Activated CD4-positive, alpha-beta T cell treated with anti-CD3 and anti-CD28 coated beads, Interleukin-10, Interleukin-2, amounts not matched to agents 100 ng/mL and 50 ng/mL, durations not matched to agents 16 hours and 8 hours (primary cell): ENCODE data around the gene SPECC1L.

Experiments
- DNase-seq: peaks from one replicate; pipeline ENCODE4 v3.0.0-alpha.2; 2020

The SPECC1L gene

DNA sequence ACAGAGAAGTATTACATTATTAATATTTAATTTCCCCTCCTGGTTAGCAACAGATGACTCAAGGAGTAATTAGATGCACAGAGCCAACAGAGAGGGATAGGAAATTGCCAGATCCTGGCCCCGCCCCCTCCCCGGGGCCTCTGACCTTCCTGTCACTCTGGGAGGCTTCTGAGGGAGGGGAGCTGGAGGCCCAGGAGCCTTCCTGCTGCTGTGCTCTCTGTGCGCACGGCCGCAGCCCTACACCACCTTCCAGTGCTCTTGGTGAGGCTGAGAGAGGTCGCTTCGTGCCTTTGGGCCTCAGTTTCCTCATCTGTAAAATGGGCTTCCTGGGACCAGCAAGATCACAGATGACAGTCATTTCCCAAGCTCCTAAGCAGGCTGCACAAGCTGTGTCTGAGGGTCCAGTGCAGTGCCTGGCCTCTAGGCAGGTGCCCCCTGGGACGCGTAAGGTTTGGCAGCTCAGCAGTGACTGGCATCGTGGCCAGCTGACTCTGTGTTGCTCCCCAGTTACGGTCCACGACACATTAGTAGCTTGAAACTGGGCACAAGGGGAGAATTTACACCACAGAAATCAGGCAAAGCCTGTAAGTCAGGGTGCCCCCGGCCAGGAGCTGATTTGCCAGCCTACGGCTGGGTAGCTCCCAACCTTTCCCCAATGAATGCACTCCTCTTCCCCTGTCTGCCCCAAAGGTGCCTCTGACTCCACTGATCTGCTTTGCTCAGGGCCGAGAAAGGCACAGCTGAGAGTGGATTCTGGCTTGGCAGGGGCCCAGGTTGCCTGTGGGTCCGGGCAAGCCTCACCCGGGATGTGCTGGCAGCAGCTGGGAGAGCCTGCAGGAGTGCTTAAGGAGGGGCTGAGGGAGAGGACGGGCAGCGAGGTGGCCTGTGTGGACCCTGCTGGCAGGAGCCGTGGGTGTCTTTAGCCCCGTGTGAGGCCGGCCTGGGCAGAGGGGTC is 159.1 kb downstream of the SPECC1L start:
- DNase-seq: peak; percentile 89

DNA sequence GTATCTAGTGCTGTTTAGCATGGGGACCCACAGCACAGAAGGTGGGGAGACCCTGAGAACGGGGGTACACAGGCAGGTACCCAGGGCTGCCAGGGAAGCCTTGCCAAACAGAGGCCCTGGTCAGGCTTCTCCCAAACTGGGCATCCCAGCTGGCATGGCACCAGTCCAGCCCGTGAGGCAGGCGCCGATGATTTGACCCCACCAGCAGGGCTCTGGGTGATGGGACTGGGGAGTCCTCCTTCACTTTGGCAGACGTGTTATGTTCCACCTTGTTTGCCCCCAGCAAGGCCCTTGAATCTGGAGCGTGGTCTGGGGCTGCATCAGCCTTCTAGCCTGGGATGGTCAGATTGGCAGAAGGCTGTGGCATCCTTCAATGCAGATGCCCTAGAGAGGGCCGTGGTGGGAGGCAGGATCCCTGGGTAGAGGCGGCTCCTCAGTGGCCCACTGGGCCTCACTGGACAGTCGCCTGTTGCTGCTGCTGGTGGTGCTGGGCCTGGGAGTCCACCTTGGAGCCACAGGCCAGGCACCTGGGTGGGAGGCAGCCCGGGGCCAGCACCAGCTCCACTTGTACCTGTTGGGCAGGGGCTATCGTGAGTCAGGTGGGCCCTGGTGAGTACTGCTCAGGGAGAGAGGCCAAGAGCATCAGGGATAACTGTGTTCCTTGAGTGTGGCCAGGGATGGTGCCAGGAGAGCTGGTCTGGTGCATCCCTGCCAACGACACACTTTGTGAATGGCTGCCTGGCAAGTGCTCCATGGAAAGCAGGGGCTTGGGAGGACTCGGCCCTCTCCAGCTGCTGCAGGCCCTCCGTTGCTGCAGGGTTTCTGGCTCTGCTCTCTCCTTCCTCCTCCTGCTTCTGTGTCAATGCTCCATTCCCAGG is 160.0 kb downstream of the SPECC1L start:
- no peak for DNase-seq

DNA sequence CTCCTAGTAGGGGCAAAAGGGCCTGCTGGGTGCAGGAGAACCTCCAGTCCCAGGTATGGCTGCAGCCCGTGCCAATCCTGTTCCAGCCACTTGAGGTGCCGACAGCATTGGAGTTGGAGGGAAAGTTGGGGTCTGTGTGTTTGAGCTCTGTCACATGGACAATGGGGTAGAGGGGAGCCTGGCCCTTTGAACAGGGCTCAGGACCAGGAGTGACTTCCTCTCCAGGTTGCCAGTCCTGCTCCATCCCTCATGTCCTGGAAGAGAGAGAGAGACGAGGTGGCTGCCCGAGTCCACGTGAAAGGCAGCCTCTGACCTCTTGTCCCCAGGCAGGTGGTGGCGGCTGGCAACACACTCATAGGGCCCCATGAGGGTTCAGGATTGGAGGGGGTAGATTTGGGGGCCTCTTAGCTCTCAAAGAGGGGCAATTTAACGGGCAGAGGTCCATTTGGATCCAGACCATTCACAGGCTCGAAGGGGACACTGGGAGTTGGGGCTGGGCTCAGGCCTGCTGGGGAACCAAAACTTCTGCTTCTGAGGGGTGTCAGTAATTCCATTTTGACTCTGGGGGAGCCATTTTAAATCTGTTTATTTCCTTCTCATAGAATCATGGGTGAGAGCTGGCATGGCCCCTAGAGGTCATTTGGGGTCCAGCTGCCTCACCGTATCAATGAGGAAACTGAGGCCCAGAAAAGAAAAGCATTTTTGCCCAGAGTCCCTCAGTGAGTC is 160.8 kb downstream of the SPECC1L start:
- no peak for DNase-seq

- DNase-seq: no peak
Observed at GRCh38 chr22:24432059-24432853, 161.6 kb downstream of the SPECC1L start.

- no peak for DNase-seq
Observed at GRCh38 chr22:24433001-24433827, 162.6 kb downstream of the SPECC1L start.

- peak; percentile 85 for DNase-seq
Observed at GRCh38 chr22:24433828-24434470, 163.3 kb downstream of the SPECC1L start.

DNA sequence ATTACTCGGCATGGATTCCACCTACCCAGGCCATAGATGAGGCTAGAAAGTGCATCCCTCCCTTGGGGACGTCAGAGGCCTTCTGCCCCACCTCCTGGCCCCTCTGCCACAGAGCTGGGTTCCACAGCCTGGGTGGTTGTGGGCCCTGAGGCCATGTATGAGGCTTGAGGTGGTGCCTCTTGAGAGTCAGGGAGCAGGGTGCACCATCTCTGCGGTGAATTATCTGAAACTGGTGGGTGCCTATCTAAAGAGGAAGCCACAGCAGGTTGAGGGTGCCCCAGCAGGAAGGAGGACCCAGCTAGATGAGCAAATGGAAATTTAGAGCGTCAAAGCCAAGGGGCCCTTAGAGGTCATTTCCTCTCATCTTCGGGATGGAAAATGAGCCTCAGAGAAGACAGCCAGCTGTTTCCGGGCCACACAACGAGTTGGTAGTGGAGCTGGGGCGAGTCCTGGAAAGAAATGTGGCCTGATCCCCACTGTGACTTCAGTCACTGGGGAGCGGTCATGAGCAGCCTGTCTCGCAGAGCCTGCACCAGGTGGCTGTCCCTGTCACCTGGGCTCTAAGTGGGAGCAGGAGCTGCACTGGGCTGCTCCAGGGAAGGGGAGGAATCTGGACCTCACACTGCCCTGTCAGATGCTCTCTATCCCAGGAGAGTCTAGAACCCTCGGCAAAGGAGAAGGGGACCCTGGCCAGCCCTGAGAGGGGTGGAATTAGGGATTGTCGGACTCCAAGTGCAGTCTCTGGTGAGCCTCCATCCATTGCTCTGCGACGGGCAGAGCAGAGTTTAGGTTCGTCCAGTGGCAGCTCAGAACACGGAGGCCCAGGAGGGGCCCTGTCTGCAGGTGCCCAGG is 164.1 kb downstream of the SPECC1L start:
- DNase-seq: peak; percentile 90

- DNase-seq: no peak
Observed at GRCh38 chr22:24435323-24435645, 164.7 kb downstream of the SPECC1L start.

DNA sequence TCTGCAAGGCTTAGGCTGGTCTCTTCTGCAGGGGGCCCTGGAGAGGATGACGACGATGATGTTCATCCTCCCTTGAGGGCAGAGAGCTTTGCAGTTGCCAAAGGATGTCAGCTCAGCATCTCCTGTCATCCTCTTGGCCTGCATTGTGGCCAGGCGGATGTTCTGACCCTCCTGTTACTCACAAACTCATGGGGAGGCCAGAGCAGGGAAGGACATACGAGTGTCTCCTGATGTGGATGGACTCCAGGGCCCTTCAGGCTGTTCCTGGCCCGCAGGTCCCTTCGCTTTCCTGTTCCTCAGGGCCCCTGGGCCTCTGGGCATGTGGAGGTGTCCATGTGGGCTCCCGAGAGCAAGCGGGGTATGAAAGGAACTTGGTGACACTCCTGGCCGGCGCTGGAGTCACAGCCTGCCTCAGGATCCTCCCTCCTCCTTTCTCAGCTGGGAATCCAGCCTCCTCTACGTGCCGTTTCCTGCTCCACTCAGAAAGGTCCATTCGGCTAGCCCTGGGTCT is 165.3 kb downstream of the SPECC1L start:
- no peak for DNase-seq

GRCh38 chr22:24436553-24436952 is 165.9 kb downstream of the SPECC1L start:
- DNase-seq: no peak

GRCh38 chr22:24437091-24437490 is 166.5 kb downstream of the SPECC1L start:
- no peak for DNase-seq

DNA sequence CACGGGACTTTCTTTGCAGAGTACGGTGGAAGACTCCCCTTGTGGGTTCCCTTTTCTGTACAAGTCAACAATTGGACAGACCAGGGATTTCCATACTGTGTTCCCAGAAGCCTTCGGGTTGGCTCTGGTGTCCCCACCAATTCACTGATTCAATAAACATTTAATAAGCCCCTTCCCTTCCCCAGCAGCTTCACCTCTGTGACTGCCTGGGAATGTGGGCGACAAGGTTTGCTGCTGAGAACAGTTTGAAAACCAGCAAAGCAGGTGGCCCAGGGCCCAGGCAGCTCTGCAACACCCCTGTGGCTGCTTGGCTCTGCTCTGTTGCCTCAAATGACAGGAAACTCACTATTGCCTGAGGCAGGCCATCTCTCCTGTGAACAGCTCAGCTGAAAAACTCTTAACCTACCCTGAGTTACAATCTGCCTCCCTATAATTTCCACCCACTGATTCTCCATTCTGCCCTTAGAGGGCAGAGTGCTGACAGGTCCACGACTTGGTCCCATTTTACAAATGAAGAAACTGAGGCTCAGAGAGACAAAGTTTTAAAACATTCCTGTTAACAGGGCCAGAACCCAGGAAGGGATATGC is 167.2 kb downstream of the SPECC1L start:
- DNase-seq: peak; percentile 18

GRCh38 chr22:24440270-24440717 is 169.7 kb downstream of the SPECC1L start:
- peak; percentile 27 for DNase-seq

- DNase-seq: no peak
Observed at GRCh38 chr22:24440718-24441405, 170.2 kb downstream of the SPECC1L start.

DNA sequence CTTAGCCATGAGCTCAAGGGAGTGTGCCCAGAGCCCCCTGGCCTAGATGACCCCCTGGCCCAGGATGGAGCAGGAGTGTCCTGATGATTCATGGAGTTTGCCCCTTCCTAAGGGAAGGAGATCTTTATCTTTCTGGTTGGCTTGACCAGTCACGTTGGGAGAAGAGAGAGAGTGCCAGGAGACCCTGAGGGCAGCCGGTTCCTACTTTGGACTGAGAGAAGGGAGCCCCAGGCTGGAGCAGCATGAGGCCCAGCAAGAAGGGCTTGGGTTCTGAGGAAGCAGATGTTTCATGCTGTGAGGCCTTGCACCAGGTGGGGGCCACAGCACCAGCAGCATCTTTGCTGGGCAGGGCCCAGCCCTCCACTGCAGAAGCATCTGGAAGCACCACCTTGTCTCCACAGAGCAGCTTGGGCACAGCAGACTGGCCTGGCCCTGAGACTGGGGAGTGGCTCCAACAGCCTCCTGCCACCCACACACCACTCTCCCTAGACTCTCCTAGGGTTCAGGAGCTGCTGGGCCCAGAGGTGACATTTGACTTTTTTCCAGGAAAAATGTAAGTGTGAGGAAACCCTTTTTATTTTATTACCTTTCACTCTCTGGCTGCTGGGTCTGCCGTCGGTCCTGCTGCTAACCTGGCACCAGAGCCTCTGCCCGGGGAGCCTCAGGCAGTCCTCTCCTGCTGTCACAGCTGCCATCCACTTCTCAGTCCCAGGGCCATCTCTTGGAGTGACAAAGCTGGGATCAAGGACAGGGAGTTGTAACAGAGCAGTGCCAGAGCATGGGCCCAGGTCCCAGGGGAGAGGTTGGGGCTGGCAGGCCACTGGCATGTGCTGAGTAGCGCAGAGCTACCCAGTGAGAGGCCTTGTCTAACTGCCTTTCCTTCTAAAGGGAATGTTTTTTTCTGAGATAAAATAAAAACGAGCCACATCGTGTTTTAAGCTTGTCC is 171.0 kb downstream of the SPECC1L start:
- DNase-seq: no peak

DNA sequence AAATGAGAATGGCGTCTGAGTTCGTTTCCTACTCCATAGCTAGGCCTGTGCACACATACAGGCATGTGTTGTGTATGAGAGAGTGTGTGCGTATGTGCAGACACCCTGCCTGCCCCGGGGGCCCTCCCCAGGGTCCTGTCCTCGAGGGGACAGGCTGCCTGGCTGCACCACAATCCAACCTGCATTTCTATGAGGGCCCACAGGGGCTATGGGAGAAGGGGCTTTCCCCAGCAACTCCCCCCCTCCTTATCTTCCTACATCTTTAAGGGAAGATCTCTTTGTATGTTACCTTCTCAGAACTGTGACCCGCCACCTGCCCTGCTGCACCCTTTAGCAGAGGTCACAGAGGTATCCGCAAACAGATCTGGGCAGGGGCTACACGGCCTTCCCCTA is 171.7 kb downstream of the SPECC1L start:
- DNase-seq: no peak

GRCh38 chr22:24443668-24444067 is 173.0 kb downstream of the SPECC1L start:
- no peak for DNase-seq
